ENCODE data around the gene TMEM30A. TPM values are rescaled to one million over a fixed set of nuclear protein-coding genes. Genes with fewer than 3 reads are reported as not detected.

The TMEM30A gene
- total RNA-seq, 4 donors from 2014 or later = 32.5 to 59.8 (median 54.7) TPM

- DNase-seq (ENCODE audit: low spot score in 2 of 2) = no peak
- no peak for TF ChIP-seq POLR2A (IDR thresholded peaks at IDR 0.05)
- no peak for TF ChIP-seq CTCF (IDR thresholded peaks at IDR 0.05)
- intact Hi-C loops (cut with DNase I; ENCODE audit: low total_unique reads) = no loop called here
- H3K4me3 ChIP-seq (ENCODE audit: low read depth, poor library complexity, severe bottlenecking) = no peak overlapping the region
- WGBS, 2 donors = 55 to 65% methylated on average over 4 of the region's 4 CpGs
Measured at GRCh38 chr6:75278474-75279077, 6.0 kb downstream of the TMEM30A start.

DNA sequence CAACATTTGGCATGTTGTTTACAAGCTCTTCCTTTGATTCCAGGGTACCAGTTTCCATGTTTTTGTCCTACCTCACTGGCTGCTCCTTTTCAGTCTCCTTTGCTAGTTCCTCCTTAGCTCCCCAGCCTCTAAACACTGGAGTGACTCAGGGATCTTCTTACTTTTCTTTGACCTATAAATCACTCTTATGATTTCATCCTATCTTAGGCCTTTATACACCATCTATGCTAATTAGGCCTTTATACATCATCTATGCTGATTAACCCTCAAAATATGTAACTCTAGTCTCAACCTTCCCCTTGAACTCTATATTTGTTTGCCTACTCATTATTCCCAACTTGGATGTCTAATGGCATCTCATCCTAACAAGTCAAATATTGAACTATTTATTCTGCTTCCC, 9.5 kb downstream of the TMEM30A start:
- DNase-seq (ENCODE audit: low spot score in 2 of 2) = no peak
- intact Hi-C loops (cut with DNase I; ENCODE audit: low total_unique reads) = no loop called here
- no peak for TF ChIP-seq CTCF (IDR thresholded peaks at IDR 0.05)
- no peak for TF ChIP-seq POLR2A (IDR thresholded peaks at IDR 0.05)
- no peak overlapping the region for H3K4me3 ChIP-seq (ENCODE audit: low read depth, poor library complexity, severe bottlenecking)

GRCh38 chr6:75273009-75273408, 11.6 kb downstream of the TMEM30A start:
- 87 to 89% methylated on average over 4 of the region's 4 CpGs for WGBS, 2 donors
- intact Hi-C loops (cut with DNase I; ENCODE audit: low total_unique reads) = no loop called here
- H3K4me3 ChIP-seq (ENCODE audit: low read depth, poor library complexity, severe bottlenecking) = no peak overlapping the region
- TF ChIP-seq CTCF (IDR thresholded peaks at IDR 0.05) = no peak
- TF ChIP-seq POLR2A (IDR thresholded peaks at IDR 0.05) = no peak
- DNase-seq (ENCODE audit: low spot score in 2 of 2) = no peak

DNA sequence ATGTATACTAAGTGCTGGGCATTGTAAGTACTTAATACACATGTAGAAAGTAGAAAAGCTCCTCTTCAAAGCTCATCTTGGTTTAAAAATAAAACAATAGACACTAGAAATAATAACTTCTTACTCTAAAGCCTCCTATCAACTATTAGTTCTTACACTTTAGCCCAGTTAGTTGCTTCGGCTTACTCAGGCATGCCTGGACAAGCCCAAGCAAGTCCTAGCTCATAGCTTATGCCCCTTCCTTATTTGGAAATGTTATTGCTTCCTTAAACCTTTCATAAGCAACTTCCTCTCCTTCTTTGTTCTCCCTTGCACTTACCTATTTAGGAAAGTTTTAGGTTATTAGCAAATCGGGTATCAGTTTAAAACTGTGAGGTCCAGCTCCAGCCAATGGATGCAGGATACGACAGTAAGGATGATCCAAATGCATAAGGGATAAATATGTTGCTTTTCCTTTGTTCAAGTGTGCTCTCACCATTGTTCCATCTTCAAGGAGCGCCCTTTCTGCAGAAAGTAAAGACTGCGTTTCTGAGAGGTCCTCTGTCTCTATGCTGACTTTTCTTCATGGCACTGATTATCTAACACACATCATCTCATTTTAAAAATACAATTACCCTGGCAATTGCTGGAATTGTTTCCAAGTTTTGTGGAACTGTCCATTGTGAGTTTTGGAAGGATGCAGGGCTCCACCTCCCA, 12.3 kb downstream of the TMEM30A start:
- TF ChIP-seq CTCF (IDR thresholded peaks at IDR 0.05) = no peak
- TF ChIP-seq POLR2A (IDR thresholded peaks at IDR 0.05) = no peak
- WGBS, 2 donors = 82 to 89% methylated on average over 5 of the region's 5 CpGs
- intact Hi-C loops (cut with DNase I; ENCODE audit: low total_unique reads) = no loop called here
- no peak for DNase-seq (ENCODE audit: low spot score in 2 of 2)
- no peak overlapping the region for H3K4me3 ChIP-seq (ENCODE audit: low read depth, poor library complexity, severe bottlenecking)

- WGBS, 2 donors = 91 to 94% methylated on average over 4 of the region's 4 CpGs
- no peak overlapping the region for H3K4me3 ChIP-seq (ENCODE audit: low read depth, poor library complexity, severe bottlenecking)
- intact Hi-C loops (cut with DNase I; ENCODE audit: low total_unique reads) = no loop called here
- no peak for DNase-seq (ENCODE audit: low spot score in 2 of 2)
- TF ChIP-seq POLR2A (IDR thresholded peaks at IDR 0.05) (no peak), CTCF (IDR thresholded peaks at IDR 0.05) (no peak)
Measured at GRCh38 chr6:75268988-75269354, 15.6 kb downstream of the TMEM30A start.

Data from lower leg skin (tissue), 4 donors.